HEK293 (cell line): ENCODE measurements around the gene PKLR.

ENCODE experiments used
- YY1 ChIP-seq: fragments of 450-650 bp; formaldehyde crosslinking; IDR thresholded peaks from 2 replicates; pipeline ENCODE4 v1.5.1; 2018; ENCODE audit warnings: missing biosample characterization, missing genetic modification characterization
- TF ChIP-seq, protein P1 (sequence below): fragments of 450-650 bp; formaldehyde crosslinking; IDR thresholded peaks from 2 replicates; pipeline ENCODE4 v1.5.1; 2016; ENCODE audit warnings: missing biosample characterization, missing genetic modification characterization

GRCh38 chr1:155279268-155279667 lies 22.0 kb downstream of the PKLR start:
- TF ChIP-seq, protein P1, sequence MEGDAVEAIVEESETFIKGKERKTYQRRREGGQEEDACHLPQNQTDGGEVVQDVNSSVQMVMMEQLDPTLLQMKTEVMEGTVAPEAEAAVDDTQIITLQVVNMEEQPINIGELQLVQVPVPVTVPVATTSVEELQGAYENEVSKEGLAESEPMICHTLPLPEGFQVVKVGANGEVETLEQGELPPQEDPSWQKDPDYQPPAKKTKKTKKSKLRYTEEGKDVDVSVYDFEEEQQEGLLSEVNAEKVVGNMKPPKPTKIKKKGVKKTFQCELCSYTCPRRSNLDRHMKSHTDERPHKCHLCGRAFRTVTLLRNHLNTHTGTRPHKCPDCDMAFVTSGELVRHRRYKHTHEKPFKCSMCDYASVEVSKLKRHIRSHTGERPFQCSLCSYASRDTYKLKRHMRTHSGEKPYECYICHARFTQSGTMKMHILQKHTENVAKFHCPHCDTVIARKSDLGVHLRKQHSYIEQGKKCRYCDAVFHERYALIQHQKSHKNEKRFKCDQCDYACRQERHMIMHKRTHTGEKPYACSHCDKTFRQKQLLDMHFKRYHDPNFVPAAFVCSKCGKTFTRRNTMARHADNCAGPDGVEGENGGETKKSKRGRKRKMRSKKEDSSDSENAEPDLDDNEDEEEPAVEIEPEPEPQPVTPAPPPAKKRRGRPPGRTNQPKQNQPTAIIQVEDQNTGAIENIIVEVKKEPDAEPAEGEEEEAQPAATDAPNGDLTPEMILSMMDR (tag by site-specific recombination): no peak
- TF ChIP-seq YY1: no peak
